ENCODE results near the gene PCBP3. TPM values are rescaled to one million over a fixed set of nuclear protein-coding genes. Genes with fewer than 3 reads are reported as not detected.

The PCBP3 gene
- total RNA-seq, 4 donors from 2014 or later, result 0.47 to 5.3 (median 1.0) TPM; not detected in 1

GRCh38 chr21:45937721-45938452 is 294.4 kb downstream of the PCBP3 start:
- Histone ChIP-seq H3K27ac (no peak overlapping the region), H3K4me3 (no peak overlapping the region), H3K27me3 (no peaks in the 10 kb centered on the region), H3K4me1 (no peaks in the 10 kb centered on the region), H3K36me3 (no peaks in the 10 kb centered on the region), H3K9me3 (peaks cover 0 to 26% (median 12%) of the 10 kb centered on the region in 3 donors)
- 87 to 93% methylated on average over 13 to 15 of the region's 17 CpGs for WGBS, 2 donors
- intact Hi-C loops (cut with DNase I), result no loop called here
- TF ChIP-seq, protein P1, sequence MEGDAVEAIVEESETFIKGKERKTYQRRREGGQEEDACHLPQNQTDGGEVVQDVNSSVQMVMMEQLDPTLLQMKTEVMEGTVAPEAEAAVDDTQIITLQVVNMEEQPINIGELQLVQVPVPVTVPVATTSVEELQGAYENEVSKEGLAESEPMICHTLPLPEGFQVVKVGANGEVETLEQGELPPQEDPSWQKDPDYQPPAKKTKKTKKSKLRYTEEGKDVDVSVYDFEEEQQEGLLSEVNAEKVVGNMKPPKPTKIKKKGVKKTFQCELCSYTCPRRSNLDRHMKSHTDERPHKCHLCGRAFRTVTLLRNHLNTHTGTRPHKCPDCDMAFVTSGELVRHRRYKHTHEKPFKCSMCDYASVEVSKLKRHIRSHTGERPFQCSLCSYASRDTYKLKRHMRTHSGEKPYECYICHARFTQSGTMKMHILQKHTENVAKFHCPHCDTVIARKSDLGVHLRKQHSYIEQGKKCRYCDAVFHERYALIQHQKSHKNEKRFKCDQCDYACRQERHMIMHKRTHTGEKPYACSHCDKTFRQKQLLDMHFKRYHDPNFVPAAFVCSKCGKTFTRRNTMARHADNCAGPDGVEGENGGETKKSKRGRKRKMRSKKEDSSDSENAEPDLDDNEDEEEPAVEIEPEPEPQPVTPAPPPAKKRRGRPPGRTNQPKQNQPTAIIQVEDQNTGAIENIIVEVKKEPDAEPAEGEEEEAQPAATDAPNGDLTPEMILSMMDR (IDR thresholded peaks at IDR 0.05), result no peak
- TF ChIP-seq POLR2A (IDR thresholded peaks at IDR 0.05), result no peak
- no peak for DNase-seq

DNA sequence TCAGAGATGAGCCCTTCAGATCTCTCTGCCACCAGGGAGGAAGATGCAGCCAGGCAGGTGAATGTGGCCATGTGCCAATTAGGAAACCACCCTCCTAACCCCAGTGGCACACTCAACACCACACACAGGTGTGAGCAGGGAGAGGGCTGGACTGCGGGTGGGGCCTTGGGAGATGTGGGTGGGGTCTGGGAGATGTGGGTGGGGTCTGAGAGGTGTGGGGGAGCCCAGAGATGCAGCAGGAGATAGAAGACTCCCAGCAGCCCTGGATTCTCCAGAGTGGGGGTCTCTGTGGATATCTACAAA is 294.9 kb downstream of the PCBP3 start:
- peaks cover 0 to 26% (median 12%) of the 10 kb centered on the region in 3 donors for H3K9me3 ChIP-seq
- no peaks in the 10 kb centered on the region for H3K4me1 ChIP-seq
- H3K36me3 ChIP-seq, result no peaks in the 10 kb centered on the region
- no peaks in the 10 kb centered on the region for H3K27me3 ChIP-seq
- DNase-seq, result no peak
- intact Hi-C loops (cut with DNase I), result no loop called here
- H3K27ac ChIP-seq, result no peak overlapping the region
- no peak for TF ChIP-seq POLR2A (IDR thresholded peaks at IDR 0.05)
- TF ChIP-seq, protein P1 (IDR thresholded peaks at IDR 0.05), result no peak
- no peak overlapping the region for H3K4me3 ChIP-seq
- no CpG with 5 or more reads among the region's 1 CpG for WGBS, 2 donors

DNA sequence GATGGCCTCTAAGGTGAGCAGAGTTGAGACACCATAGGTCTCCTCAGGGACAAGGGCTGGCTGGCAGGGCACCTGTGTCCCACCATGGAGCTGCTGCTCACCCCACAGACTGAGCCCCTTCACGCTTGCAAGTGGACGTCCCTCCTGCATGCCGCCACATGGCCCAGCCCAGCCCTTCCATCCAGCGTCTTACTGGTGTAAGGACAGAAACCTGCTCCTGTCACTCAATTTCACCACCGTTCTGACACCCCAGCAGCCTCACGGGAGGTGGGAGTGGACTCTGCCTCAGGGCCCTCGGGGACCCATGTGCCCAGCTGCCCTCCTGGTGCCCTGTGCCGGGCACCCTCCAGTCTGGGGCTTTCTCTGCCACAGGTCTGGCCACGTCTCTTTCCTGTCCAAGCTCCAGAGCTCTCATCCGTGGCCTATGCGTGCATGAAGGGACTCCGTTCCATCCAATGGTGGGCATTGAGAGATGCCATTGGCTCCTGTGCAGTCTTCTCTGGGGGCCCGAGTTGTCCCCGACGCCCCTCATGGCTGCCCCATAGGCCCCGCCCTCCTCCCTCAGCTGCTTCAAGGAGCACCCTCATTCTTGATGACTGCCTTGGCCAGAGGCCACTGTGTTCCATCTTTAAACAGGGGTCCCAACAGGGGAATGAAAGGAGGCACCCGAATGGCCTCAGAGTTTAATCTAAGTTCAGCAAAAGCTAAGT is 295.4 kb downstream of the PCBP3 start:
- Histone ChIP-seq H3K9me3 (peaks cover 0 to 26% (median 12%) of the 10 kb centered on the region in 3 donors), H3K4me1 (no peaks in the 10 kb centered on the region), H3K4me3 (no peak overlapping the region), H3K27ac (no peak overlapping the region), H3K27me3 (no peaks in the 10 kb centered on the region), H3K36me3 (no peaks in the 10 kb centered on the region)
- no peak for DNase-seq
- TF ChIP-seq, protein P1 (IDR thresholded peaks at IDR 0.05), result no peak
- TF ChIP-seq POLR2A (IDR thresholded peaks at IDR 0.05), result no peak
- WGBS, 2 donors, result 83 to 86% methylated on average over 6 of the region's 17 CpGs
- intact Hi-C loops (cut with DNase I), result no loop called here

- peaks cover 0 to 24% (median 12%) of the 10 kb centered on the region in 3 donors for H3K9me3 ChIP-seq
- no peaks in the 10 kb centered on the region for H3K36me3 ChIP-seq
- H3K27me3 ChIP-seq, result no peaks in the 10 kb centered on the region
- intact Hi-C loops (cut with DNase I), result no loop called here
- no peak overlapping the region for H3K4me3 ChIP-seq
- TF ChIP-seq, protein P1 (IDR thresholded peaks at IDR 0.05), result no peak
- no peak for TF ChIP-seq POLR2A (IDR thresholded peaks at IDR 0.05)
- 67% methylated on average over 1 of the region's 15 CpGs; no CpG with 5 or more reads in 1 of the 2 donors for WGBS, 2 donors
- no peaks in the 10 kb centered on the region for H3K4me1 ChIP-seq
- H3K27ac ChIP-seq, result no peak overlapping the region
- no peak for DNase-seq
These were observed 296.1 kb downstream of the PCBP3 start for GRCh38 chr21:45939521-45940045.

DNA sequence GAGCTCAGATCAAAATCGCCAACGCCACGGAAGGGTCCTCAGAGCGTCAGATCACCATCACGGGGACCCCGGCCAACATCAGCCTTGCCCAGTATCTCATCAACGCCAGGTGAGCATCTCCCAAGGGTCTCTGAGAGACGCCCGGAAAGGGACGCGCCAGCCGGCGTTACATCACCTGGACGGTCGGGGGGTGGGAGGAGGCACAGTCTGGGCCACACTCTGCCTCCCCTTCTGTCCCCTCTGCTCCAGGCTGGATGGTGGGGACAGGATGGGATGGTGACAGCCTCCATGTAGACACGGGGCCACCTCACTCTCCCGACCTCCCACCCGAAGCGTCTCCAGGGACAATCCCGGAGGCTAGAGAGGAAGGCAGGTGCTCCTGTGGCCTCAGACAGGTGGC is 296.6 kb downstream of the PCBP3 start:
- H3K36me3 ChIP-seq, result no peaks in the 10 kb centered on the region
- intact Hi-C loops (cut with DNase I), result no loop called here

More for the DNA sequence above, 296.6 kb downstream of the PCBP3 start:
- Histone ChIP-seq H3K4me3 (no peak overlapping the region), H3K27me3 (no peaks in the 10 kb centered on the region), H3K9me3 (peaks cover 0 to 19% (median 9%) of the 10 kb centered on the region in 3 donors), H3K4me1 (no peaks in the 10 kb centered on the region), H3K27ac (no peak overlapping the region)
- TF ChIP-seq, protein P1 (IDR thresholded peaks at IDR 0.05), result no peak
- TF ChIP-seq POLR2A (IDR thresholded peaks at IDR 0.05), result no peak
- no peak for DNase-seq
- 85 to 97% methylated on average over 6 to 17 of the region's 20 CpGs for WGBS, 2 donors
